K562 (cell line): Measurements from ENCODE around the gene CACNA2D2. TPM values are rescaled to one million over a fixed set of nuclear protein-coding genes. Genes with fewer than 3 reads are reported as not detected.

ENCODE experiments used
- ATF1 ChIP-seq, 2 experiments: fragments of 450-650 bp in 1 of 2; IDR thresholded peaks; 2 replicates each; pipeline ENCODE4 v1.6.1; 2016; ENCODE audit warnings: missing compliant biosample characterization in 1 of 2, missing genetic modification characterization in 1 of 2
- CTCF ChIP-seq, 3 experiments: IDR thresholded peaks in 2 of 3; conservative IDR thresholded peaks in 1 of 3; 2 replicates each; pipeline ENCODE4 v1.5.1; 2011 to 2012; ENCODE audit warnings: low read length in 3 of 3, mild to moderate bottlenecking in 3 of 3, control low read depth in 2 of 3, improper control_type of control experiment in 1 of 3, inconsistent platforms in 1 of 3, low read depth in 1 of 3, mixed read lengths in 1 of 3, moderate library complexity in 1 of 3; ENCODE audit not compliant: insufficient read depth in 2 of 3
- JUNB ChIP-seq: fragments of 450-650 bp; formaldehyde crosslinking; conservative IDR thresholded peaks from 2 replicates; pipeline ENCODE4 v1.4.0; 2020; ENCODE audit warnings: mild to moderate bottlenecking
- MEF2D ChIP-seq: conservative IDR thresholded peaks from 2 replicates; pipeline ENCODE4 v1.6.1; 2016; ENCODE audit warnings: low read depth, missing genetic modification characterization, missing compliant biosample characterization
- PBX2 ChIP-seq, 2 experiments: IDR thresholded peaks in 1 of 2; conservative IDR thresholded peaks in 1 of 2; 2 replicates each; pipeline ENCODE4 v1.6.1; 2016; ENCODE audit warnings: low read depth in 2 of 2, mild to moderate bottlenecking in 1 of 2, missing compliant biosample characterization in 1 of 2, missing genetic modification characterization in 1 of 2, moderate library complexity in 1 of 2
- PTTG1 ChIP-seq: fragments of 450-650 bp; IDR thresholded peaks from 2 replicates; pipeline ENCODE4 v1.6.1; 2016; ENCODE audit warnings: low read depth, mild to moderate bottlenecking, missing genetic modification characterization, missing compliant biosample characterization
- RBM39 ChIP-seq: fragments of 200-400 bp; formaldehyde crosslinking; optimal IDR thresholded peaks from 2 replicates; pipeline ENCODE3; 2018; ENCODE audit warnings: low read depth, low read length
- SMARCA5 ChIP-seq: fragments of 450-650 bp; IDR thresholded peaks from 2 replicates; pipeline ENCODE4 v1.6.1; 2016
- SREBF2 ChIP-seq: sonication (generic); formaldehyde crosslinking; IDR thresholded peaks from 2 replicates; pipeline ENCODE4 v1.4.0; 2020; ENCODE audit warnings: mild to moderate bottlenecking, missing genetic modification reagents
- THRB ChIP-seq: fragments of 450-650 bp; formaldehyde crosslinking; conservative IDR thresholded peaks from 2 replicates; pipeline ENCODE4 v1.4.0; 2022; ENCODE audit warnings: mild to moderate bottlenecking, missing genetic modification characterization
- ZBTB33 ChIP-seq: sonication (generic); formaldehyde crosslinking; IDR thresholded peaks from 2 replicates; pipeline ENCODE4 v1.8.1; 2023; ENCODE audit warnings: mild to moderate bottlenecking, missing genetic modification reagents
- ZFP36 ChIP-seq: fragments of 150-350 bp; IDR thresholded peaks from 2 replicates; pipeline ENCODE4 v1.6.1; 2018; ENCODE audit warnings: low read length, low read depth; ENCODE audit not compliant: partially characterized antibody
- ZNF274 ChIP-seq: IDR thresholded peaks from 2 replicates; pipeline ENCODE4 v1.6.1; 2011; ENCODE audit warnings: low read depth, mild to moderate bottlenecking, low read length, moderate library complexity, borderline replicate concordance
- polyA plus RNA-seq, 8 experiments: library from polyadenylated mRNA; depleted of rRNA in 4 of 8; stranded (reverse) in 5 of 8; unstranded in 3 of 8; fragments of >200 nt; fragmentation: Nextera tagmentation in 2 of 8; fragmentation: Illumina TruSeq in 1 of 8; extraction: Ambion mirVana in 2 of 8; extraction: Trizol in 1 of 8; gene quantifications; 2 replicates each; pipeline versions ENCODE4 v1.2.1 to v1.2.3, GENCODE V29; 2011 to 2014; ENCODE audit warnings: inconsistent platforms in 1 of 8, missing spikeins in 1 of 8
- total RNA-seq, 7 experiments: library from RNA; depleted of rRNA in 6 of 7; stranded (reverse); fragments of >200 nt in 6 of 7; fragmentation: Illumina TruSeq in 2 of 7; extraction: Trizol in 2 of 7; gene quantifications; 2 replicates each; pipeline versions ENCODE4 v1.2.1 to v1.2.3, GENCODE V29; 2011 to 2021; ENCODE audit warnings: low replicate concordance in 1 of 7
- TF ChIP-seq, protein P1 (sequence below): fragments of 450-650 bp; formaldehyde crosslinking; IDR thresholded peaks from 2 replicates; pipeline ENCODE4 v1.4.0; 2020; ENCODE audit warnings: mild to moderate bottlenecking, moderate library complexity
- TF ChIP-seq, protein P2 (sequence below): fragments of 250-450 bp; sonication (Bioruptor Pico); IDR thresholded peaks from 2 replicates; pipeline ENCODE4 v1.4.0; 2020; ENCODE audit warnings: mild to moderate bottlenecking

CACNA2D2 gene
- total and polyA plus RNA-seq, 9 of the 15 experiments (the other 6 are each of a cell fraction or from before 2014, with no cell fraction given), result 0.11 to 0.58 (median 0.36) TPM; not detected in 2

DNA sequence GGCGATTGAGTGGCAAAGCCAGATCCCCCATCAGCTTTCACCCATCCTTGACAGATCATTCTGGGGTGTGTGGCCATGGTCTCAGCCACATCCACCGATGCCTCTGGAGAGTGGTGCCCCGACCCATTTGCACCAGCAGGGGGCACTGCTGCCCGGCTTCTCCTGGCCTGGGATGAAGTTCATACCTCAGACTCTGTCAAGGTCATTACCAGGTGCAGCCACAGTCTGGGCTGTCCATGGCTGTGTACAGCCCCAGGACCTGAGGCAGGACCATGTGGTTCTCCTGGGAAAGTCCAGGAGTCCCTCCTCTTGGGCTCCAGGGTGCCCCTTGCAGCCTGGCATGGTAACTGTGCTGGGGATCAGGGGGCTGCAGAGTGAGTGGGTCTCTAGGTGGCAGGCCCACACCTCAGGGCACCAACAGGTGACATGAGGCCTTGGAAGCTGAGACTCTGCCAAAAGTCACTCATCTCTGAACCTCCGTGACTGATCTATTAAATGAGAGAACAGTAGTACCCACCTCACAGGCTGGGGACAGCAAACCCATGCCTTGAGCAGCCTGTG is 67.2 kb downstream of the CACNA2D2 start (continued):
- TF ChIP-seq THRB (CRISPR knock-in tag), result no peak
- no peak for TF ChIP-seq PBX2 (CRISPR knock-in tag; IDR thresholded peaks at IDR 0.05; ENCODE audit: low read depth)
- no peak for TF ChIP-seq PBX2 (tag; conservative IDR thresholded peaks at IDR 0.05; ENCODE audit: low read depth)
- TF ChIP-seq, protein P1, sequence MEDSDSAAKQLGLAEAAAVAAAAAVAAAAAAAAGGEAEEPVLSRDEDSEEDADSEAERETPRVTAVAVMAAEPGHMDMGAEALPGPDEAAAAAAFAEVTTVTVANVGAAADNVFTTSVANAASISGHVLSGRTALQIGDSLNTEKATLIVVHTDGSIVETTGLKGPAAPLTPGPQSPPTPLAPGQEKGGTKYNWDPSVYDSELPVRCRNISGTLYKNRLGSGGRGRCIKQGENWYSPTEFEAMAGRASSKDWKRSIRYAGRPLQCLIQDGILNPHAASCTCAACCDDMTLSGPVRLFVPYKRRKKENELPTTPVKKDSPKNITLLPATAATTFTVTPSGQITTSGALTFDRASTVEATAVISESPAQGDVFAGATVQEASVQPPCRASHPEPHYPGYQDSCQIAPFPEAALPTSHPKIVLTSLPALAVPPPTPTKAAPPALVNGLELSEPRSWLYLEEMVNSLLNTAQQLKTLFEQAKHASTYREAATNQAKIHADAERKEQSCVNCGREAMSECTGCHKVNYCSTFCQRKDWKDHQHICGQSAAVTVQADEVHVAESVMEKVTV (CRISPR knock-in tag), result peak; percentile 27; the same call in 1 of the 2 replicates
- TF ChIP-seq JUNB (CRISPR knock-in tag), result no peak
- no peak for TF ChIP-seq SMARCA5
- no peak for TF ChIP-seq ZNF274
- TF ChIP-seq RBM39, result no peak
- no peak for TF ChIP-seq MEF2D (tag)
- peak; percentile 78 to 85 (median 78) for TF ChIP-seq CTCF (IDR thresholded peaks at IDR 0.05 in 2 of 3, conservative IDR thresholded peaks at IDR 0.05 in 1 of 3; ENCODE audit: insufficient read depth in 2 of 3, low read depth in 1 of 3, low read length in 3 of 3)
- no peak for TF ChIP-seq ZBTB33 (CRISPR knock-in tag)
- TF ChIP-seq, protein P2, sequence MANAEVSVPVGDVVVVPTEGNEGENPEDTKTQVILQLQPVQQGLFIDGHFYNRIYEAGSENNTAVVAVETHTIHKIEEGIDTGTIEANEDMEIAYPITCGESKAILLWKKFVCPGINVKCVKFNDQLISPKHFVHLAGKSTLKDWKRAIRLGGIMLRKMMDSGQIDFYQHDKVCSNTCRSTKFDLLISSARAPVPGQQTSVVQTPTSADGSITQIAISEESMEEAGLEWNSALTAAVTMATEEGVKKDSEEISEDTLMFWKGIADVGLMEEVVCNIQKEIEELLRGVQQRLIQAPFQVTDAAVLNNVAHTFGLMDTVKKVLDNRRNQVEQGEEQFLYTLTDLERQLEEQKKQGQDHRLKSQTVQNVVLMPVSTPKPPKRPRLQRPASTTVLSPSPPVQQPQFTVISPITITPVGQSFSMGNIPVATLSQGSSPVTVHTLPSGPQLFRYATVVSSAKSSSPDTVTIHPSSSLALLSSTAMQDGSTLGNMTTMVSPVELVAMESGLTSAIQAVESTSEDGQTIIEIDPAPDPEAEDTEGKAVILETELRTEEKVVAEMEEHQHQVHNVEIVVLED (CRISPR knock-in tag), result no peak
- TF ChIP-seq ATF1 (CRISPR knock-in tag; IDR thresholded peaks at IDR 0.05), result no peak
- no peak for TF ChIP-seq ATF1 (tag; IDR thresholded peaks at IDR 0.05)
- no peak for TF ChIP-seq ZFP36
- no peak for TF ChIP-seq PTTG1
- no peak for TF ChIP-seq SREBF2
